Activated naive CD4-positive, alpha-beta T cell treated with Interleukin-2 at 50 U/mL for 16 hours (primary cell): Measurements from ENCODE around the gene MEIS2.
"Not testable (repeated sequence)": the region's sequence is repeated elsewhere in the genome, so short reads cannot be mapped to it uniquely, and the experiment has no call there.

Experiments
- DNase-seq: peaks from one replicate; pipeline ENCODE4 v3.0.0-alpha.2; 2020

MEIS2 gene

DNA sequence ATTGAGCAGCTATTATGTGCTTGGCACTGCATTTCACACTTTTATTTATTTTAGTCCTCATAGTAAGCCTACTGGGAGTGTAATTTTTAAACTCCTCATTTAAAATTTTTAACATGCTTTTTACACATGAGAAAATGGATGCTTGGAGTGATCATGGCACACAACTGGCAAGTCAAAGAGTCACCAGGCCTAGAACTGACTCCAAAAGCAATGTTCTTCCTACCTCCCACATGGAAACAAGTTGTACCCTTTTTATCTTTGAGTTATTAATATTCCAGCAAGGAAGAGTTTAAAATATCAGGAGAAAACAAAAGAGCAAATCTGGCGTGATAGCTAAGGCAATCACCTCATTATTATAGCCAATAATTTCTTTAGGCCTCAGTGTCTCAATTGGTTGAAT is 100.6 kb downstream of the MEIS2 start:
- DNase-seq = no peak

DNA sequence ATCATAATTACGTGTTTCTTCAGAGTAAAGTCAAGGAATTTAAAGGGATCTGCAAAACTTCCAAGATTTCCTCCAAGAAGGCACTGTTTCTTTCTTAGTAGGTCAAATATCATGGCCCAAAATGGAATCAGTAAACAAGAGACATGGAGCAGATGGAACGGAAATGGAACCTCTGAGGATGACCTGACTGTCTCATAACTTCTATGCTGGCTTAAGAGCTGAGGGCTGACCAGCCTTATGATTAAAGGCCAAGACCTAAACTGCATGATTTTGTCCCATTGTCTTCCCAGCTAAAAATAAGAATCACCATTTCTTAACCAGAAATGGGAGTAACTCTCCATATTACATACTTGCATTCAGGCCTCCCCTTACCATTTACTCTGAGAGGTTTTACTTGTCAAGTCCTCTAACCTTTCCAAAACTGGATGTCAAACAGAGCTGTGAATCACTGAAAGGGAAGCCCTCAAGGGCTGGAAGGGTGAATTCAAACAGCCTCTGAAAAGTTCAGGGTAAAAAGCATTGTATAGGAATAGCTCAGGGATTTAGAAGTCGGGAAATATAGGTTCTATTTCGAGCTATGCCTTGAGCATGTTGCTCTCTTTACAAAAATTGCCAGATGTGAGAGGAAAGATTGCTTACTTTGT is 103.7 kb downstream of the MEIS2 start:
- no peak for DNase-seq

DNA sequence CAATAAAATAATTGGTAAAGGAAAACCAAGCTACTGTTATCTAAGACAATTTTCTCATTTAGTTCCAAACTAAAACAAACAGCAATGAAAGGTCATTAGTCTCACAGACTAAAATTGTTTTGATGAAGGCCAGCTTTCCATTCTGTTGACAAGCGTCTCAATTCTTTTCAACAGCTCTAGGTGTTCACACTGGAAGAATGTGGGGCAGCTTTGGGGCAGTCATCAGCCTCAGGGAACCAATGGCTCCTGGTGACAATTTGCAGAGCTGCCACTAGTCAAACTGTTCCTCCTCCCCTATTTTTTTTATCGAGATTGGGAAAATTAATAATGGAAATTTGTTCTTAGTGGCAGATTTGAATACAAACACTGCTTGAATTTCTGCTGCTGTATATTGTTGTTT is 104.2 kb downstream of the MEIS2 start:
- DNase-seq = no peak

DNA sequence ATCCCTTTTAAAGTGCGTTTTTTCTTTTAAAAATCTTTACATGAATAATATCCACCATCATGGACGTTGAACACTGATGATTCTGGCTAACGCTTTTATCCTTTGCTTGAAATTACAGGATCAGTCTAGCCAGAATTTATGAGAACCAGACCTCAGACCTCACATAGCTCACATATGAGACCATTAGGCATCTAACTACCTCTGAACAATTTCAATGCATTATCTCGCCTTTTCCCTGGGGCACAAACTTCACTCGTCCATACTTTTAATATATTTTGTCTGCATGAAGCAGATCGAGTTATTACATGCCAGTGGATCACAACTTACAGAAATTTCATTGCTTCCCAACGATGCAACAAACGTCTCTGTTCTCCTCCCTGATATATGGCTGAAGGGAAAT is 105.6 kb downstream of the MEIS2 start:
- no peak for DNase-seq

DNA sequence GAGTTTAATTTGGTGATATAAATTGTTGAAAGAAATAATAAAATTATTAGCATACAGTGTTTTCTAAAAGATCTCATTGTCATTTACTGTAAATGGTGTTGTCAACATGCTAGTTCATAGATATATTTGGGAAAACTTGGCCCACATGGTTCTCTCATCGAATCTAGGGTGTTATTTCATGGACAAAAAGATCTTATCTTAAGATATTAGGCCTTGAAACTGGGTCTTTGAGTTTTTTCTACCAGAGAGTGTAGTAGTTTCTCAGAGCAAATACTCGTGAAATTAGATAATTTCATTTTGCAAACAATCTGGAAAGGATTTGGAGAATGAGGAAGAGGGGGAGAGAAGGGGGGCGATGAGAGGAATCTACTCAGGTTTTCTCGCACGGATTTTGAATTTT is 107.9 kb downstream of the MEIS2 start:
- no peak for DNase-seq

DNA sequence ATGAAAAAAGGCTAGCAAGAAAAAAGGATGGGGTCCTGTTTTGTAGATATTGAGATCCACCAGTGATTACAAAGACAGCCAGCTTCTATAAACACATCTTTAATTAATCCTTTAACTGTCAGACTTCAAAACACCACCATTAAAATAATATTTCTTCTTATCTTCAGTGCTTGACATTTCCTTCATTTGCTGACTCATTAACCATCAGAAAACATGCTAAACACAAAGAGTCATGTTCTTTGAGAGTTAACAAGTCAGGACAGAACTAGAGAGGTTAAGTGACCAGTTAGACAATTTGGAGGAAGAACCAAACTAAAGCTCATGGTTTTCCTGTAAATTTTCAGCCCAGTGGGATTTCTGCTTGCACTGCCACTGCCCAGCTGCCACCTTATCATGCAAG is 111.4 kb downstream of the MEIS2 start:
- no peak for DNase-seq

DNA sequence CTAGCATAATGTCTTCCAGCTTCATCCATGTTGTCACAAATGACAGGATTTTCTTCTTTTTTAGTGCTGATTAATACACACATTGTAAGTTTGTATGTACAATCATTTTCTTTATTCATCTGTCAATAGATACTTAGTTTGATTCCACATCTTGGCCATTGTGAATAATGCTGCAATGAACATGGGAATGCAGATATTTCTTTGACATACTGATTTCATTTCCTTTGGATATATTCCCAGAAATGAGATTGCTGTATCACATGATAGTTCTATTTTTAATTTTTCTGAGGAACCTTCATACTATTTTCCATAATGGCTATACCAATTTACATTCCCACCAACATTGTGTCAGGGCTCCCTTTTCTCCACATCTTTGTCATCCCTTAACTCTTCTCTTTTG is 117.9 kb downstream of the MEIS2 start:
- no peak for DNase-seq

DNA sequence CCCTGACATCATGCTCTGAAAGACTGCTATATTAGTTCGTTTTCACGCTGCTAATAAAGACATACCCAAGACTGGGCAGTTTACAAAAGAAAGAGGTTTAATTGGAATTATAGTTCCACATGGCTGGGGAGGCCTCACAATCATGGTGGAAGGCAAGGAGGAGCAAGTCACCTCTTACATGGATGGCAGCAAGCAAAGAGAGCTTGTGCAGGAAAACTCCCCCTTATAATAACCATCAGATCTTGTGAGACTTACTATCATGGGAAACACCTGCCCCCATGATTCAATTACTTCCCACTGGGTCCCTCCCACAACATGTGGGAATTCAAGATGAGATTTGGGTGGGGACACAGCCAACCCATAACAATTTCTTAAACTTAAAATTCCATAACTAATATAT is 120.1 kb downstream of the MEIS2 start:
- not testable (repeated sequence) for DNase-seq

DNA sequence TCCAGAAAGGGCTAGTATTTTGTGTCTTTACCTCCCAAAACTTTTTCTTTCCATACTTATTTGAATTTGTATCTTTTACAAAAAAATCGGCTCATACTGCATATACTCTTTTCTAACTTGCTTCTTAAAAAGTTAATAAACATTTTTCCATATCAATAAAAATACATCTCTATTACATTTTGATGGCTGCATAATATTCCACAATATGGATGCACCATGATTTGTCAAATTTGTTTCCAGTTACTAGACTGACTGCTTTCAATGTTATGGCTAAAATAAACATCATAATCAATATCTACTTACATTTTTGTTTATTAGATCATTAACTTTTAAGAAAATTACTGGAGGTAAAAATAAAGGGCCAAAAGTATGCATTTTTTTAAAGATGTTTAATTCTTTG is 121.7 kb downstream of the MEIS2 start:
- DNase-seq = no peak

DNA sequence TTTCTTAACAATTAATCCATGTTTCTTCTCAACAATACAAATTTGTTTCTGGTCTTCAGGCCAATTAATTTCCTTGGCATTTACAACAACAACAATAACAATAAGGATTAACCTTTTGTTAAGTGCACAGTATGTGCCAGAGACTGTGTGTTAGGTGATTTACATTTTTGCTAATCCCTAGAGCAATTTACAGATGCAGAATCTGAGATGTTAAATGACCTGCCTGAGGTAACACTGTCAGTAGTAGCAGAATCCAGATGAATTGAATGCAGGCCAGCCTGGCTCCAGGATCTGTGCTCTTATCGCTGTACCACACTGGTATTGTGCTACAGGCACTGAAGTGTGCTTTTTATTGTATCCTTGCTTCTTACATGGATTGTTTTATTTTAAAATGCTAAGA is 122.2 kb downstream of the MEIS2 start:
- DNase-seq = no peak

DNA sequence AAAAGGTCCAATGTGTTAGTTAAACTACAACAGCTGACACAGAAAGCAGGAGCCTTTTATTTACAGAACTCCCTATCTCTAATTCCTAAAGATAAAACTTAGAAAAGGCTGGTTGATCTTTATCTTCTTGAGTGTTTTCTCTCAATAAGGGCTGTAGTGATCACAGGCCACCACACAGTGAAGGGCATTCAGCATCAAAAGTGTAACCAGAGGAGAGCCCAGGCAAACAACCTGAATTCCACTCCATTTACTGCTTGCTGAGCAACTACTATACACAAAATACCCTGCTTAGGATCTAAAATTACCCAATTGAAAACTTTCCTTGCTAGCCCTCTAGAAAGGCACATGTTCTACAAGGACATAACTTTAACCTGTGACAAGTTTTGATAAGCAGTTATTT is 122.7 kb downstream of the MEIS2 start:
- DNase-seq = no peak

DNA sequence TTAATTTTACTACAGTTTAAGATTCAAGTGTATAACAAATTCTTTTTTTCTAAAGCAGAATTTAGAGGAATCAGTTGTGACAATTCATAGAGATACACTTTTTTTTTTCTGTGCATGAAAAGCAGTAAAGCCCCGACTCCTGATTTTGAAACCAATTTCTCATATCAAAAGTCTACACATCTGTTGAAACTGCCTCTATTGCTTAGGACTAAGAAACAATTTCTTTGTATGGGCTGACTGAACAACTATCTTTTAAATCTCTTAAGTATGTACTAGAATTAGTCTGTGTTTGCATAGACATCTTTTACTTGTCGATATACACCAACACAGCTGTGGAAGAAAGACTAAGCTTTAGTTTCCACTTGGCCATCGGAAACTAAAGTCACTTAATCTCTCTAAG is 127.6 kb downstream of the MEIS2 start:
- DNase-seq = no peak

DNA sequence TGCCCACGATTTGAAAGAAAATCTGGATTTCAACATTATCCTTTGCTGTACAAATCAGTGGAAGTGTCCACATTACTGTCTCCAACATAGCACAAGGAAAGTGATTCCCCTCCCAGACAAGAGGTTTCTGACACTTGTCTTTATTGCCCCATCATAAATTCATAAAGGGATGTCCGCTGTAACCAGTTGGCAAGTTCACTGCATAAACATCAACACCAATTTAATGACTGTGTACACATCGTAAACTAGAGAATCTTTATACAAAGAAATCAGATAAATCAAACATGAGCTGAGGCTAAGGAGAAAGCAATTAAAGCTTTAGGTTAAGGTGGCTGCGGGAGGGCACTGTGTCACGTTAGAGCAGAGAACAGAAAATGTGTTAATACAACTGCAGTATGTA is 129.8 kb downstream of the MEIS2 start:
- no peak for DNase-seq

DNA sequence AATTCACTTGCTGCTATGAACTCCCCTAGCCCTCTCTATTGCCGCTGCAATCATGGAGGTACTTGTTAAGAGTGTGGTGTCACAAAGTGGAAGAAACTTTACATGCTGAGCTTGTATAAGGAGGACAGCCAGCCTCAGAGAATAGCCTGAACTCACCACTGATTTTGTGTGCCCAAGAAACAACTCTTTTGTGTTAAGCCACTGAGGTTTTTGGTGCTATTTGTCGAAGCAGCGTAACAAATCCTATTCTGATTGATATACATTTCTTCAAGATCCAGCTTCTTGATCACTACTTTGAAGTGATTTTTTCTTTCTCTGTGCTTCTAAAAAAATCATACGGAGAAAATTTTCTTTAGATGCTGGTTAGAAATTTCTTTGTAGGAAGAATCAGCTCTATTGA is 132.4 kb downstream of the MEIS2 start:
- no peak for DNase-seq

DNA sequence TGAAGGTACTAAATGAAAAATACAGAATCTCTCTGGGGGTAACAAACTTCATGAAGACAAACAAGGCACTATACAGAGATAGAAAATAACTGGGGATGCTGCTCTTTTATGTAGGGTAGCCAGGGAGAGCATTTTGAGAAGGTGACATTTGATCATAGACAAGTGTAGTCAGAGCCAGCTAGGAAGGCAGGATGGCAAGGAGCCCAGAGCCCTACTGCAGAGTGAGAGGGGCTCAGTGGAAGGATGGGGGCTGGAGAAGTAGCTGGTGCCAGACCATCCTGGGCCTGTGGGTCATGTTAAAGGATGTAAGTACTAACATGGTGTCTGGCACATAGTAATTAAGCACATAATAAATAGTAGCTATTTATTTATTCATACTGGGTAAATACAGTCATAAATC is 133.6 kb downstream of the MEIS2 start:
- no peak for DNase-seq

DNA sequence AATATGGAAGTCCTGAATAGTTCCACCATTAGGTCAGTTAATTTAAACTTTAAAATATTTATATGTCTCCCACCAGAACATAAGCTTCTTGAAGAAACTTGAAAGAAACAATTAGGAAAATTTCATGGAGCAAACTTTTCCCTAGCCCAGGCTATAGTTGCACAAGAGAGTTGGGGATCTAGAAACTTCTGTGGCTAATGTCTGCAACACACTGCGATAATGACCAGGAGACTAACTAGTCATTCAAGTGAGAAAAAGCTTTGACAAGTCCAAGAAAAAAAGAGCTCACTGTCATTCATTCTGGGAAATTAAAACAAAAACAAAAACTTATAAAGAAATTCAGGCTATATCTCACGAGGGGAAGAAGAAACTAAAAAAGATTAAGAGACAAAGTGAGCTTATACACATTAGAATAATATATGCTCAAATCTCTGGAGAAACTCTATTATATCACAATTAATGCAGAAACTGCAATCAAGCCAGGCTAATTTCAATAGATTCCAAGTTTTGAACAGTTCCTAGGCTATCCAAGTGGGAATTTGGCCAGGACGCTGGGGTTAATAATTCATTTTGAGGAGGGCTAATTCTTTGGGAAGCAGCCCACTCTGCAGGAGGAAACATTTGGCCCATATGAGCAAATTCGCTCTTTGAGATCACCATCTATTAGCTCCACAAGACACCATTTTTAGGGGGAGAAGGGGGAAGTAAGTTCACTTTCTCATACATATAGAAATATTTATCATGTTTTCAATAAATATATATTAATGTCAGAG is 134.6 kb downstream of the MEIS2 start:
- no peak for DNase-seq

DNA sequence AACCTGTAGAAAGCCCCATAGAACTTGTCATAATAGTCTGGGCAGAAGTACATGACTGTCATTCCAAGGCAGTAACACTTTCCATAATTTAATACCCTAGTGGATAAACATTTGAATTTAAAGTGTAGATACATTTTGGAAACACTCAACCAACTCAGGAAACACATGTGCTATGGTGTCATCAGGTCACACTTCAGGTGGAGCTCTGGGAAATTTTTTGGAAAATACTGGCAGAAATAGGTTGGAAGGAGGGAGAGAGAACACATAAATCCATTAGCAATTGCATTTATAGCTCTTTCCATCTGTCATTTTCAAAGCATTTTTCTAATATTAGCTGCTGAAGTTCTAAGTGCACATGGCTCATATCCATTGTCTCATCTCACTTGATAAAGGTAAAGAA is 135.7 kb downstream of the MEIS2 start:
- DNase-seq = no peak

DNA sequence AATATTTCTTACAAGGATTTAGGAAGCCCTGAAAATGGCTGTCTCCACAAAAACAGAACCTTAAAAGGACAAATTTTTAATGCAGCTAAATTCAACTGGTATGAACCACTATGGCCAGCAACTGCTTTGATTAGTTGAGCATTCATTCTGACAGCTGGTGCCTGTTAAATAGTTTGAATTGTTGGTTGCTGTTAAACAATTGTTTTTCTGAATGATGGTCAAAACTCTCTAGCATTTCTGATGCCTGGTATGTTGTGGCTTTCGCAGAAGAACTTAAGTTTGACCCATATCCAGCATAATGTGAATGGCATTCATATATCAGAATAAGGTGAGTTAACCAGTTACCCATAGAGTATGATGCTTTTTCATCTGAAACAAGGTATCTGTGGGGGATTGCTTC is 138.4 kb downstream of the MEIS2 start:
- DNase-seq = no peak

DNA sequence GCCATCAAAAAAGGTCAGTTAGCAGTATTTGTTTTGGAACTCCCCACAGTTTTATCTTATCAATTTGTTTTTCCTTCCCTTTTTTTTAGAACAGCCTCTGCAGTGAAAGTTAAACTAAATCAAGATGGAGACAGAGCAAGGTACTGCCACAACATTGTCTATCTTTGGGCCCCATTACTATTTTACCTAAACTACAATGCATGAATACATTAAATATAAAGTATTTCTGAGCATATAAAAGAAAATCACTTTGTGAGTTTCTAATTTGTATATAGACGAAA is 139.5 kb downstream of the MEIS2 start:
- DNase-seq = no peak

DNA sequence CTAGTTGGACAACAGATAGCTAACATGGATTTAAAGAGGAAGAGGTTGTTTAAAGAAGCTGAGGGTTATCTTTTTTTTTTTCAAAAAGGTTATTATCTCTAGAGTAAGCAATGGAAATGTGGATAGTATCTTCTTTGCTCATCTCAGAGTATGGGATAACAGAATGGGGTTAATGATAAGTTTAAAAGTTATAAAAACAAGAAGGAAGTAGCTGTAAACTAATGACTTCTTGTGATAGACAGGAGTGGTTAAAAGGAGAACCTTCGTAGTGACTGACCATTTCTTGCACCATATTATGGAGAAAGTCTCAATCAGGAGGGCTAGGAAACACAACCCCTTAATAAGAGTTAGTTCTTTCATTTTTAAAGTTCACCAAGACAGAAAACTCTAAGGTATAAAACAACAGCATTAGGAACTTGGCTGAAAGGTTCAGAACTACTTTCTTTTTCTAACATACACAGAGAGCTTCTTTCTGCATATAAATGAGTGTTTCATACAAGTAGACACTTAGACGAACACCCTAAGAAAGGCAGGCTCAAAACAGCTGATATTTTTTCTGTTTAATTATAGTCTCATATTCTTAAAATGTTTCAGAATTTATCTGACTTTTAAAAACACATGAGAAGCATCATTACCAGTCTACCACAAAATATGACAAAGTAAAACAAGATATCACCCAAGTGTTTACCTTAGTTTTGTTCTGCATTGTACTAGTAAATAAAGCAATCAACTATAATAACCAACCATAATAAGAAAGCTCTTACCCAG is 140.0 kb downstream of the MEIS2 start:
- no peak for DNase-seq

DNA sequence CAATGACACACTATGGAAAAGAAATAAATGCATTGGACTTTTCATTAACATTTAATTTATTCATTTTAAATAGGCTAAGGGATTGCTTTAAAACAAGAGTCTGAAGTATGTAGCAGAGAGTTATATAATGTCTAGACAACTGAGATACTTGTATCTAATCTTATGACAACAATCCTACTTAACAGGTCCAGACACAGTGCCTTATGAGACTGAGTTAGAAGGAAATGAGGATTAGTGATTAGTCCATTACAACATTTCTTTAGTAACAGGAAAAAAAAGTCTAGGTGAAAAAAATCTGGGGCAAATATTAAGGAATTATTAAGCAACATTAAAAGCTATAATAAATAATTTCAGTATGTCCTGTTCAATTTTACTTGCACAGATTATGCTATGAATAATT is 140.6 kb downstream of the MEIS2 start:
- DNase-seq = no peak

DNA sequence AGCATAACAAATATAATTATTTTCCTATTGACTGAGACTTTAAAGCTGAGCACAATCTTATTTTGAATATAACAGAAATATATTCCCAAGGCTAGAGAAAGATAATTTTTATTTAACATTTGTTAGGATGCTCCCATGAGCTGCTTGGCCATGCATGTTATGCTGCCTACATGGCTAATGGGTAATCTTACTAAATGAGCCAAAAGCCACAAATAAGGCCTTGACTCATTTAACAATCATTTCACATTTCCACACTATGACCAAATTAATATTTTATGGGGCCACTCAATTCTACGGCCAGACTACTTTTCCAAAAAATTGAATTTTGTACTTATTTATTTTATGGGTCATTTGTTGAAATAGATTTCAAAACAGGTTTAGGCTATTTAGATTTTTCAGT is 141.7 kb downstream of the MEIS2 start:
- DNase-seq = no peak

DNA sequence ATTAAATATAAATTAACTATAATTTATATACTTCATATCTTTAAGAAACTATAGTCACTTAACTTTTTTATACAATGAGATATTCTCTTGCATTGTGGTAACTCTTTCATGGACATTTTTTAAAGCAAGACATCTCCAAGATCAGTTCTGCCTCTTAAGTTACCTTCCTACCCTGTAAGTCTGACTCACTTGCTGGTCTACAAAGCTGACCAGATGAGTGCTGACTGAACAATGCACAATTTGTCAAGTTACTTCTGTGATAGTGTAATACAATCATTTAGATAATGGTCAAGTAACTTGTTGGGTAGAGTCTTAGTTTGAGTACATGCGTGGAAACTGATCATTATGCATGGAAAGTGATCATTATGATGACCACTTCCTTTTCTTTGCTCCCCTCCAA is 145.9 kb downstream of the MEIS2 start:
- no peak for DNase-seq

DNA sequence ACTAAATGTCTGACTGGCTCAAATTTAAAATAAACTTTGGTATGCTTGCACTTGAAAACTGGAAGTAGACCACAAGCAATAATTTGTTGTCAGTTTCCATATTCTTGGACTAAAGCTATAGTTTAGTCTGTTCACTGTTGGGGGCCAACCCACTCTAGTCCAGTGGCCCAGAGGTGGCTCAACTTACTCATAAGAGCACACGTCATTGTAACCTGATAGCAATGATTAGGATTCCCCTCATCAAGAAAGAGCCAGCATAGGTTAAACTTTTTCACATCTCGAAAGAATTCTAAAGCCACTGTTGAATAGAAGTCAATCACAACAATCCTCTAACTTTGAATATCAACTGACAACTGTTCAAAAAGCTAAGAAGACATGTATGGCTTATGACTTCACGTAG is 147.0 kb downstream of the MEIS2 start:
- DNase-seq = no peak
